Mammary epithelial cell (primary cell): ENCODE results near the gene OMP.
"Not testable (repeated sequence)": the region's sequence is repeated elsewhere in the genome, so short reads cannot be mapped to it uniquely, and the experiment has no call there.

Experiments
- CTCF ChIP-seq, 2 donors: IDR thresholded peaks in 1 of 2; conservative IDR thresholded peaks in 1 of 2; 2 replicates each; pipeline ENCODE4 v1.5.1; 2011 to 2012; ENCODE audit warnings: inconsistent platforms in 2 of 2, low read length in 2 of 2, mild to moderate bottlenecking in 2 of 2, control low read depth in 1 of 2, low read depth in 1 of 2; ENCODE audit not compliant: insufficient read depth in 1 of 2; ENCODE audit errors: extremely low read depth in 1 of 2
- EZH2 ChIP-seq: IDR thresholded peaks from 2 replicates; pipeline ENCODE4 v1.6.1; 2012; ENCODE audit warnings: low read length, inconsistent platforms, borderline replicate concordance

- not testable (repeated sequence) for TF ChIP-seq CTCF (conservative IDR thresholded peaks at IDR 0.05 in 1 of 2, IDR thresholded peaks at IDR 0.05 in 1 of 2; ENCODE audit: extremely low read depth in 1 of 2, insufficient read depth in 1 of 2, low read depth in 1 of 2, low read length in 2 of 2); EZH2
Measured at GRCh38 chr11:77097180-77097579, 5.5 kb upstream of the OMP start.
